ENCODE data around the gene CAMK2B. TPM values are rescaled to one million over a fixed set of nuclear protein-coding genes. Genes with fewer than 3 reads are reported as not detected.

Gene CAMK2B
- total RNA-seq, 4 donors from 2014 or later = 35.3 to 64.8 (median 46.0) TPM

DNA sequence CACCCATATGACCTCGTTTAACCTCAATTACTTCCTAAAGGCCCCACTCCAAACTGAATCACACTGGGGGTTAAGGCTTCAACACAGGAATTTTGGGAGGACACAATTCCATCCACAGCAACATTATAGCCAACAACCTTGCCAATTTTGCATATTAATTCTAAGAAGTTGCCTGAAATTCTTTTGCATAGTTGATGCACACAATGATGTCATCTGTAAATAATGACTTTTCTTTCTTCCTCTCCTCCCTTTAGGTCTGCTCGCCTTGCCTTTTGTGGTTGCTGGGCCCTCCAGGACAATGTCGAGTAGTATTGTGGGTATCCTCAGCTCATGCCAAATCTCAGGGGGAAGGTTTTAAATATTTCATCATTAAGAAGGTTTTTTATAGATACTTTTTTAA, 16.0 kb upstream of the CAMK2B start:
- no peak overlapping the region for H3K4me3 ChIP-seq
- DNase-seq = no peak
- H3K4me1 ChIP-seq = no peaks in the 10 kb centered on the region
- TF ChIP-seq, protein P1, sequence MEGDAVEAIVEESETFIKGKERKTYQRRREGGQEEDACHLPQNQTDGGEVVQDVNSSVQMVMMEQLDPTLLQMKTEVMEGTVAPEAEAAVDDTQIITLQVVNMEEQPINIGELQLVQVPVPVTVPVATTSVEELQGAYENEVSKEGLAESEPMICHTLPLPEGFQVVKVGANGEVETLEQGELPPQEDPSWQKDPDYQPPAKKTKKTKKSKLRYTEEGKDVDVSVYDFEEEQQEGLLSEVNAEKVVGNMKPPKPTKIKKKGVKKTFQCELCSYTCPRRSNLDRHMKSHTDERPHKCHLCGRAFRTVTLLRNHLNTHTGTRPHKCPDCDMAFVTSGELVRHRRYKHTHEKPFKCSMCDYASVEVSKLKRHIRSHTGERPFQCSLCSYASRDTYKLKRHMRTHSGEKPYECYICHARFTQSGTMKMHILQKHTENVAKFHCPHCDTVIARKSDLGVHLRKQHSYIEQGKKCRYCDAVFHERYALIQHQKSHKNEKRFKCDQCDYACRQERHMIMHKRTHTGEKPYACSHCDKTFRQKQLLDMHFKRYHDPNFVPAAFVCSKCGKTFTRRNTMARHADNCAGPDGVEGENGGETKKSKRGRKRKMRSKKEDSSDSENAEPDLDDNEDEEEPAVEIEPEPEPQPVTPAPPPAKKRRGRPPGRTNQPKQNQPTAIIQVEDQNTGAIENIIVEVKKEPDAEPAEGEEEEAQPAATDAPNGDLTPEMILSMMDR (IDR thresholded peaks at IDR 0.05 in 4 of 5, conservative IDR thresholded peaks at IDR 0.05 in 1 of 5) = no peak
- TF ChIP-seq POLR2A (IDR thresholded peaks at IDR 0.05) = no peak
- in situ Hi-C loops (cut with MboI; ENCODE audit: low sequenced_read_pairs in 4 of 4) (no loop called here), intact Hi-C loops (cut with DNase I; ENCODE audit: low total_unique reads) (no loop called here)
- H3K36me3 ChIP-seq = no peaks in the 10 kb centered on the region
- no peaks in the 10 kb centered on the region for H3K27me3 ChIP-seq
- ATAC-seq = no peak
- no peaks in the 10 kb centered on the region for H3K9me3 ChIP-seq
- H3K27ac ChIP-seq = no peak overlapping the region

- TF ChIP-seq POLR2A (IDR thresholded peaks at IDR 0.05) = no peak
- TF ChIP-seq, protein P1 (IDR thresholded peaks at IDR 0.05 in 4 of 5, conservative IDR thresholded peaks at IDR 0.05 in 1 of 5) = no peak
- Histone ChIP-seq H3K9me3 (no peaks in the 10 kb centered on the region), H3K4me3 (no peak overlapping the region), H3K4me1 (peaks cover 4% of the 10 kb centered on the region in 2 donors), H3K27me3 (no peaks in the 10 kb centered on the region), H3K36me3 (no peaks in the 10 kb centered on the region), H3K27ac (no peak overlapping the region)
- DNase-seq (no peak), ATAC-seq (no peak)
- in situ Hi-C loops (cut with MboI; ENCODE audit: low sequenced_read_pairs in 4 of 4) = no loop called here
- intact Hi-C loops (cut with DNase I; ENCODE audit: low total_unique reads) = no loop called here
These were observed 13.2 kb upstream of the CAMK2B start for GRCh38 chr7:44338600-44338999.

- in situ Hi-C loops (cut with MboI; ENCODE audit: low sequenced_read_pairs in 4 of 4) = no loop called here
These were observed 11.1 kb upstream of the CAMK2B start for GRCh38 chr7:44336491-44336890.

GRCh38 chr7:44335184-44335583, 9.8 kb upstream of the CAMK2B start:
- Histone ChIP-seq H3K36me3 (no peaks in the 10 kb centered on the region), H3K4me1 (peaks cover 7 to 8% of the 10 kb centered on the region in 2 donors), H3K9me3 (no peaks in the 10 kb centered on the region), H3K27ac (no peak overlapping the region), H3K27me3 (no peaks in the 10 kb centered on the region), H3K4me3 (no peak overlapping the region)
- TF ChIP-seq, protein P1 (IDR thresholded peaks at IDR 0.05 in 4 of 5, conservative IDR thresholded peaks at IDR 0.05 in 1 of 5) = no peak
- TF ChIP-seq POLR2A (IDR thresholded peaks at IDR 0.05) = no peak
- intact Hi-C loops (cut with DNase I; ENCODE audit: low total_unique reads) = no loop called here
- in situ Hi-C loops (cut with MboI; ENCODE audit: low sequenced_read_pairs in 4 of 4) = no loop called here
- DNase-seq (no peak), ATAC-seq (no peak)

More at GRCh38 chr7:44336491-44336890, 11.1 kb upstream of the CAMK2B start:
- H3K36me3 ChIP-seq = no peaks in the 10 kb centered on the region
- TF ChIP-seq, protein P1 (IDR thresholded peaks at IDR 0.05 in 4 of 5, conservative IDR thresholded peaks at IDR 0.05 in 1 of 5) = no peak
- TF ChIP-seq POLR2A (IDR thresholded peaks at IDR 0.05) = no peak
- no peak overlapping the region for H3K27ac ChIP-seq
- peaks cover 7 to 8% of the 10 kb centered on the region in 2 donors for H3K4me1 ChIP-seq
- H3K27me3 ChIP-seq = no peaks in the 10 kb centered on the region
- no peak overlapping the region for H3K4me3 ChIP-seq
- DNase-seq (no peak), ATAC-seq (no peak)
- no peaks in the 10 kb centered on the region for H3K9me3 ChIP-seq
- intact Hi-C loops (cut with DNase I; ENCODE audit: low total_unique reads) = no loop called here

- no peak for ATAC-seq
- Histone ChIP-seq H3K4me3 (no peak overlapping the region), H3K4me1 (peaks cover 7 to 8% of the 10 kb centered on the region in 2 donors), H3K27me3 (no peaks in the 10 kb centered on the region), H3K36me3 (no peaks in the 10 kb centered on the region), H3K9me3 (no peaks in the 10 kb centered on the region), H3K27ac (no peak overlapping the region)
- no peak for DNase-seq
- in situ Hi-C loops (cut with MboI; ENCODE audit: low sequenced_read_pairs in 4 of 4) (no loop called here), intact Hi-C loops (cut with DNase I; ENCODE audit: low total_unique reads) (no loop called here)
- no peak for TF ChIP-seq POLR2A (IDR thresholded peaks at IDR 0.05)
- TF ChIP-seq, protein P1 (IDR thresholded peaks at IDR 0.05 in 4 of 5, conservative IDR thresholded peaks at IDR 0.05 in 1 of 5) = no peak
These were observed 9.3 kb upstream of the CAMK2B start for GRCh38 chr7:44334734-44335097.

Data from gastrocnemius medialis (tissue), 4 donors.